Measurements from ENCODE around the gene MPG. TPM values are rescaled to one million over a fixed set of nuclear protein-coding genes. Genes with fewer than 3 reads are reported as not detected.

The MPG gene
- total and polyA plus RNA-seq, 4 donors = 25.4 to 84.1 (median 37.5) TPM

DNA sequence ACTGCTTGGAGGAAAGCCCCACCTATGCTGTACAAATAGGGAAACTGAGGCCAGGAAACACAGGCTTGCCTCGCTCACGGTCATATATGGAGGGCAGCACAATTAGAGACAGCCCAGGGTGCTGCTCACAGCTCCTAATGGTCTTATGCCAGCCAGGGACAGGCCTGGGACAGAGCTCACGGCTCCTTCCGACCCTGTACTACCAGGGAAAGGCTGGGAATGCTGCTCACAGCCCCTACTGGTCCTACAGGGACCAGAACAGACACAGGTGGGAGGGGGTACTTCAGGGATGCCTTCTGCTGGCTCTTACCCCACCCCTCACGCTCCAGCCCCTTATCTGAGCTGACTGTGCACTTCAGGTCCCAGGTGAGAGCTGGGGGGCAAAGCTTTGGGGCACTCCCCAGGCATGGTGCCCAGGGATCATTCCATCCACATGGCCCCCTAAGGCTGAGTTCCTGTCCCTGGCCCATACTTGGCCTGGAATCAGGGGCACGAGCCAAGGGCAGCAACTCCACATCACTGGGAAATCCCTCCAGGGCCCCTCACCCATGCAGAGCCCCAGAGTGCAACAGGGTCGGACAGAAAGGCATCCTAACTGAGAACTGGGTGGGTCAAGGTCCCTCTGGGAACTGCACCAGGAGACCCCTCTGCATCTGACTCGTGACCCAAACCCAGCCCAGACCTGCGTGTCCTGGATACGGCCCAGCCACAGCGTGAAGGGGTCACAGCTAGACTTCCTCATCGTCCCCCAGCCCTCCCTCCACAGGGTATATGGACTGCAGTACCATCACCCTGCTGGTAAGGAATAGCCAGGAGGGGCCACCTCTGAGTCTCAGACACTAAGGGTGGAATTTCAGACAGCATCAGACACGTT is 11.5 kb upstream of the MPG start:
- no peak for TF ChIP-seq REST (IDR thresholded peaks at IDR 0.05)
- no peak for TF ChIP-seq RXRA (IDR thresholded peaks at IDR 0.05)
- TF ChIP-seq, protein P1, sequence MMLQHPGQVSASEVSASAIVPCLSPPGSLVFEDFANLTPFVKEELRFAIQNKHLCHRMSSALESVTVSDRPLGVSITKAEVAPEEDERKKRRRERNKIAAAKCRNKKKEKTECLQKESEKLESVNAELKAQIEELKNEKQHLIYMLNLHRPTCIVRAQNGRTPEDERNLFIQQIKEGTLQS (IDR thresholded peaks at IDR 0.05) = no peak
- Histone ChIP-seq H3K9me3 (ENCODE audit: control insufficient read depth in 4 of 4, low read length in 3 of 4) (no peaks in the 10 kb centered on the region), H3K4me3 (ENCODE audit: low read depth in 1 of 3, low read length in 3 of 3) (no peak overlapping the region), H3K4me1 (ENCODE audit: control insufficient read depth in 4 of 4, insufficient read depth in 4 of 4, low read length in 3 of 4) (peaks cover 2 to 25% (median 12%) of the 10 kb centered on the region in 4 donors), H3K36me3 (ENCODE audit: control insufficient read depth in 4 of 4, insufficient read depth in 3 of 4, low read depth in 1 of 4, low read length in 3 of 4) (no peaks in the 10 kb centered on the region), H3K27ac (ENCODE audit: low read depth in 1 of 2, low read length in 2 of 2) (no peak overlapping the region), H3K27me3 (ENCODE audit: control insufficient read depth in 4 of 4, insufficient read depth in 4 of 4, low read length in 3 of 4) (no peaks in the 10 kb centered on the region), H3K9ac (ENCODE audit: low read depth in 1 of 2, low read length in 2 of 2) (no peak overlapping the region)
- no peak for DNase-seq (ENCODE audit: low spot score)
- 88% methylated on average over 13 of the region's 13 CpGs for WGBS

DNA sequence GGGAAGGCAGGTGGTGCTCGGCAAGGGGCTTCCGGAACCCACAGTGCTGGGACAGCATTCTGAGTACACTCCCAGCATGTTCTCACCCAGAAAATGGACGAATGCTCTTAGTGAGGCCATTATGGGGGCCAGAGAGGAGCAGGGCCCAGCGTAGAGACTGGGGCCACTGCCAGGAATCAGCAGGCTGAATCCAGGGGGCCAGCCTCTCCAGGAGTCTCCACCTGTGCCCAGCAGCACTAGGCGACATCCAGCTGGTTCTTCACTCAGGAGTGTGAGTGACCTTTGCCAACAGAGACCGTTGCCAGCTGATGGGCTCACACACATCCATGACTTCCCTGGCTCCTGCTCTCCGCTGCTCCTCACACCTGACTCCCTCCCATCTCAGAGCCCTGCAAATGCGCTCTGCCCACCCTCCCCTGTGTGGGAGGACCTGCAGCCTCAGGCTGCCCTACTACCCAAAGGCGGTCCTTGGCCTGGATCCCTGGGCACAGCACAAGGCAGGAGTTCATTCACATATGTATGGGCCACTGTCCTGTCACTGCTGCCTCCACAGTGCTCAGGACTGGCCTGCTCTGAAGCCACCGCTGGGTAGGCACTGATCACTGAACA is 10.7 kb upstream of the MPG start:
- Histone ChIP-seq H3K36me3 (ENCODE audit: control insufficient read depth in 4 of 4, insufficient read depth in 3 of 4, low read depth in 1 of 4, low read length in 3 of 4) (no peaks in the 10 kb centered on the region), H3K27ac (ENCODE audit: low read depth in 1 of 2, low read length in 2 of 2) (no peak overlapping the region), H3K9me3 (ENCODE audit: control insufficient read depth in 4 of 4, low read length in 3 of 4) (no peaks in the 10 kb centered on the region), H3K4me3 (ENCODE audit: low read depth in 1 of 3, low read length in 3 of 3) (no peak overlapping the region), H3K4me1 (ENCODE audit: control insufficient read depth in 4 of 4, insufficient read depth in 4 of 4, low read length in 3 of 4) (peaks cover 2 to 29% (median 15%) of the 10 kb centered on the region in 4 donors), H3K27me3 (ENCODE audit: control insufficient read depth in 4 of 4, insufficient read depth in 4 of 4, low read length in 3 of 4) (no peaks in the 10 kb centered on the region), H3K9ac (ENCODE audit: low read depth in 1 of 2, low read length in 2 of 2) (no peak overlapping the region)
- TF ChIP-seq, protein P2, sequence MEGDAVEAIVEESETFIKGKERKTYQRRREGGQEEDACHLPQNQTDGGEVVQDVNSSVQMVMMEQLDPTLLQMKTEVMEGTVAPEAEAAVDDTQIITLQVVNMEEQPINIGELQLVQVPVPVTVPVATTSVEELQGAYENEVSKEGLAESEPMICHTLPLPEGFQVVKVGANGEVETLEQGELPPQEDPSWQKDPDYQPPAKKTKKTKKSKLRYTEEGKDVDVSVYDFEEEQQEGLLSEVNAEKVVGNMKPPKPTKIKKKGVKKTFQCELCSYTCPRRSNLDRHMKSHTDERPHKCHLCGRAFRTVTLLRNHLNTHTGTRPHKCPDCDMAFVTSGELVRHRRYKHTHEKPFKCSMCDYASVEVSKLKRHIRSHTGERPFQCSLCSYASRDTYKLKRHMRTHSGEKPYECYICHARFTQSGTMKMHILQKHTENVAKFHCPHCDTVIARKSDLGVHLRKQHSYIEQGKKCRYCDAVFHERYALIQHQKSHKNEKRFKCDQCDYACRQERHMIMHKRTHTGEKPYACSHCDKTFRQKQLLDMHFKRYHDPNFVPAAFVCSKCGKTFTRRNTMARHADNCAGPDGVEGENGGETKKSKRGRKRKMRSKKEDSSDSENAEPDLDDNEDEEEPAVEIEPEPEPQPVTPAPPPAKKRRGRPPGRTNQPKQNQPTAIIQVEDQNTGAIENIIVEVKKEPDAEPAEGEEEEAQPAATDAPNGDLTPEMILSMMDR (IDR thresholded peaks at IDR 0.05; ENCODE audit: low read depth, low read length, missing input control) = no peak
- TF ChIP-seq, protein P1 (IDR thresholded peaks at IDR 0.05) = no peak
- no peak for TF ChIP-seq REST (IDR thresholded peaks at IDR 0.05)
- TF ChIP-seq SP1 (IDR thresholded peaks at IDR 0.05) = no peak
- TF ChIP-seq, protein P3, sequence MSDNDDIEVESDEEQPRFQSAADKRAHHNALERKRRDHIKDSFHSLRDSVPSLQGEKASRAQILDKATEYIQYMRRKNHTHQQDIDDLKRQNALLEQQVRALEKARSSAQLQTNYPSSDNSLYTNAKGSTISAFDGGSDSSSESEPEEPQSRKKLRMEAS (IDR thresholded peaks at IDR 0.05) = no peak
- no peak for TF ChIP-seq FOXA2 (IDR thresholded peaks at IDR 0.05)
- no peak for TF ChIP-seq RXRA (IDR thresholded peaks at IDR 0.05)
- TF ChIP-seq NR2F2 (IDR thresholded peaks at IDR 0.05) = no peak
- no peak for TF ChIP-seq ZBTB33 (IDR thresholded peaks at IDR 0.05)
- TF ChIP-seq RAD21 (IDR thresholded peaks at IDR 0.05) = no peak
- no peak for TF ChIP-seq HNF4G (IDR thresholded peaks at IDR 0.05)
- TF ChIP-seq EGR1 (IDR thresholded peaks at IDR 0.05; ENCODE audit: low read depth in 2 of 2) = no peak
- DNase-seq (ENCODE audit: low spot score) = no peak
- 70% methylated on average over 10 of the region's 10 CpGs for WGBS

Measured in liver (tissue), 9 donors.